ENCODE data around the gene FABP7. TPM values are rescaled to one million over a fixed set of nuclear protein-coding genes. Genes with fewer than 3 reads are reported as not detected.
A peak's percentile ranks its signal among the peaks of the same experiment; 100 is the strongest.

Gene FABP7
- polyA plus RNA-seq, 3 donors, result 0.14 to 0.73 (median 0.22) TPM

DNA sequence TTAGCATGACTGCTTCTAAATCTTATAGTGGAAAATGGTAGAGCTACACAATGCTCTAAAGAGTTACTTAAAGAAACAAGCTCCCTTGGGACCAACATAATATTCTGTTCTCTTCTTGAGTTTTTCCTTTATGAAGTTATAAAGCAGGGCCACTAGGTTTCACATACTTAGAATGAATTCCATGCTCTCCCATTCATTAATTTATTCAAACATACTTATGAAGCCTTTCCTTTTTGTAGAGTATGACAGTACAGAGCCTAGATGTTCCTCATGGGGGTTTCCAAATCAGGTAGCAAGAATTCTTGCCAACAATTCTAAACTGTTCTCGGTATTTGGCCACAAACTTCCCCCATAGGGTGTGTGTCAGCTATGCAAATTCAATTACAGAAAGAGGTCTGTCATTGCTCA lies 20.6 kb upstream of the FABP7 start:
- no peak for DNase-seq

DNA sequence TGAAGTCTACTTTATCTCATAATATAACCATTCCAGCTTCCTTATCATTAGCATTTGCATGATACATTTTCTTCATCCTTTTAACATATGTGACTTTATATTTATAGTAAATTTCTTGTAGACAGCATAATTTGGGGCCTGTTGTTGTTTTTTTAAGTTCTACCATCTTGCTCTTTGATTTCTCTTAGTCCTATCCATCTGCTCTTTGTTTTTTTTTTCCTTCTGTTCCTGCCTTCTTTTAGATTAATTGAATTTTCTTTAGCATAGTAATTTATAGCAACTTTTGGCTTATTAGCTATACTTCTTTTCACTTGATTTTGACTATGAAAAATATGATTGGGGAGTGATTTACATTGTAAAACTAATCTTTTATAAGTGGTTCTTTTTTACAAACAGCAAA lies 19.2 kb upstream of the FABP7 start:
- DNase-seq, result no peak

DNA sequence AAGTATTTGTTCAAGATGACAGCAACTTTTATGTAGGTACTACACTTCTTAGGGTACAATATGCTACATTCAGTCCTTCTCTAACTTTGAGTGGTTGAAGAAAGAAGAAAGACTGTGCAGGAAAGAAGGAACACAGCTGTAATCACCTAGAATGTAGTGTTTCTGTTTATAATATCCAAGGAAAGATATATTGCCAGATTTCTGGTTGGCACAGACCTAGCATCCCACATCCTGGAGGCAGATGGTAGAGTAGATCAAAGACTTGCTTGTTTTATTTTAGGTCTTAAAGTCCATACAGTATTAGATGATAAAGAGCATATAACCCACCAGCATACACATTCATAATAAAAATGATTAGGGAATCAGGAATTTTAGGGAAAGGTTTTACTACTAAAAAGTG lies 13.3 kb upstream of the FABP7 start:
- no peak for DNase-seq

DNA sequence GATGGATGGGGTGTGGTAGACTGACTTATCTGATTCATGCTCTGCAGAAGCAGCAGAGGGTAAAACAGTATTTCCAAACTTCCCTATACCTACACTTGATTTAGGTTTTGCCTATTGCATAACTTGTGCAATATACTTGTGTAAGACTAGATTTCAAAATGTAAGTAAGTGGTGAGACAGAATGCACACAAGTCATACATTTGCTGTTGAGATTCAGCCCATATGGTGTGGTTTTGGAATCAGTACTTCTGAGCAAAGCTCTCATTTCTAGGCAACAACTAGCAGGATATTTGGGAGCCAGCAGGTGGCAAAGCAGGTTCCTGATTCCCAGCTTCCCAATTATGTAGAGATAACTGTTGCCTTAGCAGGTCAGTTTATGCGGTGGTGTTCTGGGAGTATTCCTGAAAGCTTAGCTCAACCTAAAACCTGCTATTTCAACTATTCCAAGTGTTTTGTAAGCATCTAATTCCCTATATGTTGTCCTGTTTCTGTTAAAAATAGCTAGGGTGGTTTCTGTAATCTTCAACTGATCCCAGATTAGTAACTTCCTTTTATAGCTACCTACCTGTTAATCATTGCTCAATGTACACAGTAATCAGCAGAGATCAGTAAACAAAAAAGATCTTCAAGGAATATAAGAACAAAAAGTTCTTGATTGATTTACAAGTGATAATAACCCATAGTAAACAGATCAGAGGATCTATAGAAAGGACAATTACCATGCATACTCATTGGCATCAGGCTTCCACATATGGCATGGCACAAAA lies 8.5 kb upstream of the FABP7 start:
- DNase-seq, result no peak

DNA sequence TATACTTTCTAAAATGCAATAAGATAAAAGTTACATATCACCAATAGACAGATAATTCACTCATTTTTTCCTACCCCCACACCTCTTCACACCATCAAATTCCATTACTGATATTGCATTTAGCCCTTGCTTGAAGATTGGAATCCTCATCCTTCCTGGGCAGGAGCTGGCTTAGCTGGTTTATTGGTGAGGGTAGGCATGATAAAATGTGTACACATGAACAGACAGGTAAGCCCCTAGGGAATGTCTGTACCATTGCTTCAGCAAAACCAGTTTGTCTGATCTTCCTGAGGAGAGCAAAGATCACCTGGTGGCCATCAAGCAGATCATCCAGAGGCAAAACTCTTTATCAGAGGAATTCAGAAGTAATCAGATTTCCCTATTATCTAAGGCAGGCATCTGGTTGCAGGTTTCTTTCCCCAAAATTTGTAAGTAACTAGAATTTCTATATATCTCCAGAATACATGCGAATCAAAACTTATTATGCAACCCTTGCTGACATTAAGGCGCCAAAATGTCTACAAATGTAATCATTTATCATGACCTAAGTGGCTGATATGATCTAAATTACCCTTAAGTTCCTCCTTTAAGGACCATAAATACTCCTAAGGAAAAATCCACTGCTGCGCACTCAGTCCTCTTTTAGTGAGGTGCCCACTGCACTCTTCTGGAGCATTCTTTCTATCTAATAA lies 6.6 kb upstream of the FABP7 start:
- no peak for DNase-seq

DNA sequence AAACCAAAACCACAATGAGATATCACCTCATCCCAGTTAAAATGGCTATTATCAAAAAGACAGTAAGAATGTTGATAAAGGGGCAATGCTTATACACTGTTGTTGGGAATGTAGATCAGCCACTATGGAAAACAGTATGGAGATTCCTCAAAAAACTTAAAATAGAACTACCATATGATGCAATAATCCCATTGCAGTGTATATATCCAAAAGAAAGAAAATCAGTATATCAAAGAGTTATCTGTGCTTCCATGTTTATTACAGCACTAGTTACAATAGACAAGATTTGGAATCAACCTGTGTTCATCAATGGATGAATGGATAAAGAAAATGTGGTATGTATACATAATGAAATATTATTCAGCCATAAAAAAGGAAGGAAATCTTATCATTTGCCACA lies 3.5 kb upstream of the FABP7 start:
- DNase-seq, result no peak

DNA sequence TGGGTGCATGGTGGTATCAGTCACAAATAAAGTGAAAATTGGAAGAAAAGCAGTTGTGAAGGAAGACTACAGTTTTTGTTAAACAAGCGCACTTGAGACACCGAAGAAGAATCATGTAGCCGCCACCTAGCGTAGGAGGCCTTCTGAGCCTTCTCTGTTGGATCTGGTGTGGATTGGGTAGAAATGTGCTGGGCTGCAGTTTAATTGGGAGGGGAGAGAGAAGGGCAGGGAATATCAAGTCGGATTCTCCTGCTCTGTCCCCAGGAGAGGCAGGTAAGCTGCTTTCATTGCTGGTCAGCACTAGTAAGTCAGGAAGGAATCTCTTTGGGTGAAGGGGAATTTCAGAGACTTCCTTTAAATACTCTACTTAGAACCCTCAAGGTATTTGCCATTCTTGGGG lies 1.2 kb upstream of the FABP7 start:
- no peak for DNase-seq

DNA sequence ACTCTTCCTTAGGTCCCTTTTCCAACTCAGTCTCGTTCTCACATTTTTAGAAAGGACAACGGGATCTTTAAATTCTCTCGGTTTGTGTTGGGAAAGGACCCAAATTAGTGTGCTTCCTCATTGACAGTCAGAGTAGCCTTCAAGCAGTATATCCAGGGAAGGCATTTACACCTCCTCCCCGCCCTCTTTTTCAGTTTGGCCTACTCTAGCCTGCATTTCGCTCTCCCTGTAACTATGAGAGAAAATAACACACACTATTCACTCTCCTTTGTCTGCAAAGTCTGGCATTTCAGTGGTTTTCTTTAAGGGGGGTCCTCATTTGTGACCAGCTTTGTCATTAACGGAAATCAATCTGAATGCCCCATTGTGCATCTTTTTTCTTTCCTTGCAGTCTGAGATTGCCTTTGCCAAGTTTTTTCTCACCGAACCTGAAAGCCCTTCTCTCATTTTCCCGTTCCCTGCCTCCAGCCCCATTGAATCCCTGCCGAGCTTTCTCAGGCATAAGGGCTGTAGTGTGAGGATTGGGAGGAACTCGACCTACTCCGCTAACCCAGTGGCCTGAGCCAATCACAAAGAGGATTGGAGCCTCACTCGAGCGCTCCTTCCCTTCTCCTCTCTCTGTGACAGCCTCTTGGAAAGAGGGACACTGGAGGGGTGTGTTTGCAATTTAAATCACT lies 393 bp upstream of the FABP7 start:
- DNase-seq, result no peak

DNA sequence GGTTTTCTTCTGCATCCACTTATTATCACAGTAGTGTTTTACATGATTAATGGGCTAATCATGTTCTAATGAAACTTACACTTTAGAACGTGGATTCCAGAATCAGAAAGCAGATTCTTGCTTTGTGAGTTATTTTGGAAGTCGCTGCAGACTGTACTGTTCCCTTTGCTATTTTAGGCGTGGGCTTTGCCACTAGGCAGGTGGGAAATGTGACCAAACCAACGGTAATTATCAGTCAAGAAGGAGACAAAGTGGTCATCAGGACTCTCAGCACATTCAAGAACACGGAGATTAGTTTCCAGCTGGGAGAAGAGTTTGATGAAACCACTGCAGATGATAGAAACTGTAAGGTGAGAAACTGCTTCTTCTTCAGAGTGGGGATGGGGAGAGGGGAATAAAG lies 598 bp downstream of the FABP7 start:
- DNase-seq, result no peak

DNA sequence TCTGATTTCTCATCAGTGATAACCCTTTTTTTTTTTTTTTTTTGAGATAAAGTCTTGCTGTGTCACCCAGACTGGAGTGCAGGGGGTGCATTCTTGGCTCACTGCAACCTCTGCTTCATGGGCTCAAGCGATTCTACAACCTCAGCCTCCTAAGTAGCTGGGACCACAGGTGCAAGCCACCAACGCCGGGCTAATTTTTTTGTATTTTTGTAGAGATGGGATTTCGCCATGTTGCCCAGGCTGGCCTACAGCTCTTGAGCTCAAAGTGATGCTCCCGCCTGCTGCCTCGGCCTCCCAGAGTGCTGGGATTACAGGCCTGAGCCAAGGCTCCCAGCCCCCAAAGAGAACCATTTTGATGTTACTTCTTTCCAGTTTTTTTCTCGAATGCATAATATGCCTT lies 2.2 kb downstream of the FABP7 start:
- DNase-seq, result no peak

DNA sequence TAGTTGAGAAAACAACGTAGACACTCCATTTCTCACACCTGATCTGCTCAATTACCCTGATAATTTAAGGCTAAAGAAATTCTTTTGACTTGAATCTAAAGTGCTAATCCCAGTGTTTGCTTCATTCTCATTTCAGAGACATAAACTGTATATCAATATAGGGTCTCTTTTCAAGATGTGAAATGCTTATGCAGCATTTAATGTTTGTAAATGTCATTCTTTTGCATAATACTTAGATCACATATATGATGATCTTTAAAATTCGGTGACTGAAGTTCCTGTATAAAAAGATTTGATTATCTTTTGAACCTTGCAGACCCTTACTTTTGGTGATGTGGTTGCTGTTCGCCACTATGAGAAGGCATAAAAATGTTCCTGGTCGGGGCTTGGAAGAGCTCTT lies 3.9 kb downstream of the FABP7 start:
- no peak for DNase-seq

DNA sequence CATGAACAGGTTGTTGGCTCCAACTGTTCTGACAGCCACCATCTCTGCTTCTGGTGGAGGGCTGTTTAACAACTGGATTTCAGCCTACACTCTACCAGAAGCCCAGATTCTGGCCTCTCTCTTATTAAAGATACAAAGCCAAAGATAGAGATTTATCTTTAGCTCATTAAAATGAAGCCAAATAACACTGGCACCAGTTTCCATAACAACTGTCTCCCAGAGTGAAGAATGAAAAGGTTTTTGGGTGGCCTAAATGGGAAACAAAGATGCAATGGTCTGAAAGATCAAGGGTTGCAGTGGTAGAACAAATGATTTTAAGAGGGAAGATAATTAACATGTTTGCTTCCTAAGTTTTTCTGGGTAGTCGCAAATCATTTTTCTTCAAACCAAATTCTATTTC lies 6.4 kb downstream of the FABP7 start:
- no peak for DNase-seq

DNA sequence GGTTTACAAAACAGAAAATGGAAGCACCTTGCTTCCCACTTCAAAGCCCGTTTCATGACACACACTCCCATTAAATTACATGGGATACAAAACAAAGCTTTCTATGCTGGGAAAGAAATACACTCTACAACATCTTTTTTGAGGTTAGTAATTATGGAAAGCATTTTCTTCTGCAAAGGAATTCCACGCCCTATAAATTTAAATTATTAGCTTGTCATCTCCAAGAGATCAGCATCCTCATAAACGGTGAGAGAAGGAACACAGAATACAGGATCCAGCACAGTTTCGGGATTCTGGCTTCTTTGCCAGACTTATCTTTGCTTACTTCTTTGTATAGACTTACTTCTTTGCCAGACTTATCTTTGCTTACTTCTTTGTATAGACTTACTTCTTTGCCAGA lies 8.2 kb downstream of the FABP7 start:
- no peak for DNase-seq

DNA sequence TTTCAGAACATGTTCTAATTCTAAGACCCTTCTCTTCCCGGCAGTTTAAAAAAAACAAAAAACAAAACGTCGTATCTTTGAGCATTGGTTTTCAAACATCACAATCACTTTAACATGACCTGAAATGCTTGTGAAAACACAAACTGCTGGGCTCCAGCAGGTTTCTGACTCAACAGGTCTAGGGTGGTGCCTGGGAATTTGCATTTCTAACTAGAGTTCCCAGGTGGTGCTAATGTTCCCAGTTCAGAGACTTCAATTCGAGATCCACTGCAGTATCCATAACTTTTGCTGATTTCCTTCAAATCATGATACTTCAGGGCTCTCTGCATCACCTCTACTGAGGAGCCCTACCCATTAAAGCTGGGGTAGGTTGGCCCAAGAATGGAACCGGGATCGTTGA lies 8.7 kb downstream of the FABP7 start:
- no peak for DNase-seq

DNA sequence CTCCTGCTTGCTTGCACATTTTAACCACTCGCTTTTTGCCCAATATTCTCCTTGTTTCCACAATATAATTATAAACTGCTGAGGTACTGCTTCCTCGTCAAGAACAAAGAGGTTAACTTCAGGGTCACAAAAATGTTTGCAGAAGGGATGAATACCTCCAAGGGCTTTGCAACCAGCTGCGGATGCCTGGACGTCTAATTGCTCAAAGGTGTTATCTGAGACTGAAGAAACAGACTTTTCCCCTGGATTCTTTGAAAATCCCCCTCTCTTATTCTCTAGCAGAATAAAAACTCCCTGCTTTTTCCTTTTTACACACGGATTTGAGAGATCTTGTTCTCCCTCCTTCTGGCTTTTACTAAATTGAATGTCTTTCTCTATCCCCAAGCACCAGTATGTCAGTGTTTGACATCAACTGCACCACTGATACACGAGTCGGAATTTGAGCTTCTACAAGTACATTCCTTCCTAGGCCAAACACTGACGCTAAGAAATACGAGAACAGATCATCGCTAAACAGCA lies 9.2 kb downstream of the FABP7 start:
- DNase-seq, result peak; percentile 76

DNA sequence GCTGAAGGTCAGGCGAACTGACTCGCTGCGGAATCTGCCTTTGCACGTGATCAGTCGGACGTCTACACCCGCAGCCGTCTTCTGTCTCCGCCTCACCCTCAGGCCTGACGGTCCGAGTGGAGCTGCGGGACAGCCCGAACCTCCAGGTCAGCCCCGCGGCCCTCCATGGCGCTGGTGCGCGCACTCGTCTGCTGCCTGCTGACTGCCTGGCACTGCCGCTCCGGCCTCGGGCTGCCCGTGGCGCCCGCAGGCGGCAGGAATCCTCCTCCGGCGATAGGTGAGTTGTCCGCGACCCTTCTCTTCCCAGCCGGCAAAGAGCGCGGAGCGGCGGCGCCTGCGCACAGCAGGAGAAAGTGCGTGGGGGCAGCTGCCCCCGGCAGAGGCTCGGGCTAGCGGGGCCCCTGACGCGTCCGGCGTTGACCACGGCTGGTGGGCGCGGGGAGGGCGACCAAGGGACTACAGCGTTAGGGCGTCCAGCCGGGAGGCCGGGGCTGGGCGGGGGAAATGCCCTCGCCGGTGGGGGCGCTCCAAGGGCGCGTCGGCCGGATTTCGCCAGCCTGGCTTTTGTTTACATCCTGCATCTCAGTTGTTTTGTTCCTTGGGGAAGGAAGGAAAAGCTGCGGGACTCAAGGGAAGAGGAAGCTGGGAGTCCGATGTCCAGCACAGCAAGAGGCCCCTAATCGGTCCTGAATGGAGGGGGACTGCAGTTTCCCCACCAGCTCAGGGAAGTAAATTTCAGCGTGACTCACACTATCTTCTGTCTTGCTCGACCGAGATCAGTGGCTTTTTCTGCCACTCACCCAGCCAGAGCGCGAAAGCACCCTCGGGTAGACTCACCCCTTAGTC lies 9.9 kb downstream of the FABP7 start, which contains the start of gene SMPDL3A:
Gene SMPDL3A, plus strand, starts transcription at position 77 of the 846 bp plus-strand sequence. Its CDS starts 89 bp downstream, at position 166.
- peak; percentile 72 for DNase-seq

DNA sequence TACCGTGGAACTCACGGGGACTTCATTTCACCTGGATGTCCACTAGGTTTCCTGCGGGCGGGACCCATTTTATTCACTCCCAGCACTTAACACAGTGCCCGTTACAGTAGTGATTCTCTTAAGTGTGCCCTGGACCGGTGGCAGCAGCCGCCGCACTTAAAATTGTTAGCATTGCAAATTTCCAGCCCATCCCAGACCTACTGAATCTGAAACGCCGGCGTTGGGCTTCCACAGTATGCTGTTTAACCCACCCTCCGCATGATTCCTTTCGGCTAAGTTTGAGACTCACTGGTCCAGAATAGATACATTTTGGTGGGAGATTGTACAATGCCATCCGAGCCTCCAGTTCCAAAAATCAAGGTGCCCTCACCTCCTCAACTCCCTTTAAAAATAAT lies 10.5 kb downstream of the FABP7 start:
- DNase-seq, result no peak

DNA sequence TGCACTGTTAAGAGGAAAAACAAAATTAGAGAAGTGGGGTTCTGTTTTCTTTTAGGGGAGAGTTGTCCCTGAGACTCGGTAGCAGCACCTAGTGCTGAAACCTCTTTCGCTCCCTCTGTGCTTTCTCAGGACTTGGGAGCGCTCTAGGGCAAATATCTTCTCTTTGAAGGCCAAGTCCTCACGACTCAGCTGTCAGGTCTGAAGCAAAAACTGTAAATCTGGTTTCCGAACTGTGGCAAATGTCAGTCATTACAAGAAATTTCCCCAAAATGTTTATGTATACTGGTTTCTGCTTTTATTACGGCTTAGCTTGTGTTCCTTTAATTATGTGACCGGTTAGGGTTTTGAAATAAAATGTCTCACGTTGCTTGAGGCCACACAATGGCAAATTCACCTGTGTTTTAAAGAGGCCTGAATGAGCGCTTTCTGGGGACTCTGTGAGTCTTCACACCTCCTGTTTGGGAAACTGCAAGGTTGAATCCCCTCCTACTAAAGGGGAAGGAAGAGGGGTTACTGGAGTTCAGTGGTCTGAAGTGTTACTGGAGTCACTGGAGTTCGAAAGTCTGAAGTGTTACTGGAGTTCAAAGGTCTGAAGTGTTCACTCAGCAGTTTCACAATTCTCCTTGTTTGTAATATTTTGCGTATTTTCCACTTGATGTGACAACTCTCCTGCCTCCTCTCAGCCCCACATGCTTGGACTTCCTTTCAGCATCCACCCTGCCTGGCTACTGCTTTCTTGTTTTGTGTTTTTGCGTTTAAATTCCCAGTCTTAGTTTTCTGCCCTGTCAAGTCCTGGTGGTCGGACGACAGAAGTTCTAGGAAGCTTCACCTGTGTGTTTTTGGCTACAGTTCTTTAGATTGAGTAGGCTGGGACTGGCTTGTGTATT lies 11.2 kb downstream of the FABP7 start:
- no peak for DNase-seq

DNA sequence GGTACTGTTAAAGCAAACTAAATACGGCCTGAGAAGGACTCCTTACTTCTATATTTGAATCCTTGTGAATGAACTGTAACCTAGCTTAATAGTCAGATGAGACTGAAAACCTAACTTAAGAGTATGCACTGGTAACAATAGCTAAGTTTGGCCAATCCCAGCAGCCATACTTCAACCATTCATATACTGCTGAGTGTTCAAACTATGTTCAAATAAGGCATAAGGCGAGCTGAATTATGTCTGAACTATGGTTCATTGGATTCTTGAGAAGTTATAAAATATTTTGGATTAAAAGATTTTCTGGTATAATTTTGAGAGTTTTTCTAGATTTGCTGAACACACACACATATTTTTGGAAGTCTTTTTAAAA lies 11.8 kb downstream of the FABP7 start:
- no peak for DNase-seq

DNA sequence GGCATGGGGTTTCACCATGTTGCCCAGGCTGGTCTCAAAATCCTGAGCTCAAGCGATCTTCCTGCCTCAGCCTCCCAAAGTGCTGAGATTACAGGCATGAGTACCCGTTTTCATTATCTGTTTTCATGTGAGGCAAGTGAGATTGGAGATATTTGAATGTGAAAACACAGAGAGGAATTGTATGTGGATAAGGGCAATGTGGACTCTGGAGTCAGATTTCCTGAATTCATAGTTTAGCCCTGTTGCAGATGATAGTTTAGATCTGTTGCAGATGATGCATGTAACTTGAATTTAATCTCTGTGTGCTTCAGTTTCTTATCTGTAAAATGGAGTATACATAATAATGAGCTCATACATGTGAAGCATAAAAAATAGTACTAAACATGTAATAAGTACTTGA lies 13.2 kb downstream of the FABP7 start:
- no peak for DNase-seq

DNA sequence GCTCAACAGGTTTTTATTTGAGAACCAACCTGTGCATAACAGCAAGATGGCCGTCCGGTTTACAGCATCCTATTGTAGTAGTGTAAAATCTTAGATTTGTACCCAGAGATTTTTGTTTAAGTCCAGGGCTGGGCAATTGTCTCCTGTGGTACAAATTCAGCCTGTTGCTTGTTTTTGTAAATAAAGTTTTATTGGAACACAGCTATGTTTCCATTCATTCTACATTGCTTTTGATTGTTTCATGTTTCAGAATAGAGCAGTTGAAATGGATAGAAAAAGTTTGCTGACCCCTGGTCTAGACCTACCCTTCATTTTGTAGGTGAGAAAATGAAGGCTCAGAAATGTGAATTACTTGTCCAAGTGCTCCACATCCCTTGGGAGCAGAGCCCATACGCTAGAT lies 18.0 kb downstream of the FABP7 start:
- no peak for DNase-seq

All from renal pelvis (tissue), 4 donors.